ENCODE measurements around the gene BRIP1.
A peak's percentile ranks its signal among the peaks of the same experiment; 100 is the strongest.
"Not testable (repeated sequence)": the region's sequence is repeated elsewhere in the genome, so short reads cannot be mapped to it uniquely, and the experiment has no call there.

BRIP1 gene

GRCh38 chr17:61862975-61863800 lies at the start of gene BRIP1:
TSS of gene BRIP1 (minus strand) at chr17:61863528. CDS start at chr17:61861539, 1,989 bp downstream.
- DNase-seq, result peak; percentile 95

- no peak for DNase-seq
Observed at GRCh38 chr17:61908292-61909037, 45.1 kb upstream of the BRIP1 start.

DNA sequence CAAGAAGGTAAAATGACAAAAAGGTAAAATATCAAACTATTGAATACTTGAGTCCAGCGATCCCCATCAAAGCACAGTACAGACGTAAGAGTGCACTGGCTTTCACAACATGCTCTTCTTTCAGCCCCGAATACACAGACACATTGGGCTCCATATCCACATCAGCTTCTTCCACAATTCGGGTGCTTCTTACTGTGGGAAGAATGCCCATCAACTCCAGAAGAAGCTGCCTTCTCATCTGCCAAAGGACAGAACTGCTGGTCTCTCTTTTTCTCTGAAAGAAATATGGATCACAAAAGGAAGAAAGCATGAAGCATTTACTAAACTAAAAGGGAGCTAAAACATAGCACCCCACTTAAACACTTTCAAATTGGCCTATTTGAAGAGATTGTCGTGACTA lies 44.0 kb upstream of the BRIP1 start:
- DNase-seq, result no peak

DNA sequence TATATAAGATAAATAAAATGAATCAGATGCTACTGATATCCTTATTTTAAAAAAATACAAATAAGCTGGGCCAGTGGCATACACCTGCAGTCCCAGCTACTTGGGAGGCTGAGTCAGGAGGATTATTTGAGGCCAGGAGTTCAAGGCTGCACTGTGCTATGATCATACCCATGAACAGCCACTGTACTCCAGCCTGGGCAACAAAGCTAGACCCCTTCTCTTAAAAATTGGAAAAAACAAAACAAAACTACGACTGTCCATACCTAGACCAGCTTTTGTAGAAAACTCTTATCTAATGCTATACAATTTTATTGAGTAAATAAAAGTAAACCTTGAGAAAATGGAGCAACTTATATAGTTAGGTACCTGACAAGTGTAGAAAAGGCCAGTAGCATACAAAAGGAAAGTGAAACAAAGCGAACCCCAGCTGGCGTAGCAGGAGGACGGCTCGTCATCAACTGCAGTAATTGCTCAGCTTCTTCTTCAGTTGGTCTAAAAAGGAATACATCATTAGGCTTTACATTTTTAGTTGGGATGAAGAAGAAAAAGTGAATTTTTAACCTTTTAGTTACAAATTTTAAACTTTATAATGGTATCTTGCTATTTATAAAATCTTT lies 40.9 kb upstream of the BRIP1 start:
- DNase-seq, result no peak

GRCh38 chr17:61903251-61903650 lies 39.9 kb upstream of the BRIP1 start:
- no peak for DNase-seq

GRCh38 chr17:61897548-61898180 lies 34.3 kb upstream of the BRIP1 start:
- no peak for DNase-seq

DNA sequence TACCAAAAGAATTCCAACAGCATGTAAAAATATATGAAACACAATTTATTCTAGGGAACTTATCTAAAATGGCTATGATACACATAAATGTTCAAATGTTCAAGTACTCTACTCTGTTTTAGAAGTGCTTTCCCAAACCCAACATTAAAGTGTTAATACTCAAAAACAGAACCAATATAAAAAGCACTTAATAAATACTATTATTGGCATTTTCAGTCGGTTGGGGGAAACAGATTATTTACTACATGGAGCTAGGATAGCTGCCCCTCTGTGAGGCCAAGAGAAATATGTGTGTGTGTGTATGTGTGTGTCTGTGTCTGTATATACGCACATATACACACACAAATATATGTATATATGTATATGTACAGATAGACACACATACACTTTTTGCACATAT lies 32.1 kb upstream of the BRIP1 start:
- no peak for DNase-seq

GRCh38 chr17:61894310-61894709 lies 31.0 kb upstream of the BRIP1 start:
- not testable (repeated sequence) for DNase-seq

DNA sequence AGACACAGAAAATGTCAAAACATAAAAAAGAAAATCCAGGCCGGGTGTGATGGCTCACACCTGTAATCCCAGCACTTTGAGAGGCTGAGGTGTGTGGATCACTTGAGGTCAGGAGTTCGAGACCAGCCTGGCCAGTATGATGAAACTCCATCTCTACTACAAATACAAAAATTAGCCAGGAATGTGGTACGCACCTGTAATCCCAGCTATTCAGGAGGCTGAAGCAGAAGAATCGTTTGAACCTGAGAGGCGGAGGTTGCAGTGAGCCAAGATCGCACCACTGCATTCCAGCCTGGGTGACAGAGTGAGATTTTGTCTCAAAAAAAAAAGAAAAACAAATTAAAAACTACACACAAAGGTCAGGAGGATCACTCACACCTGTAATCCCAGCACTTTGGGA lies 24.4 kb upstream of the BRIP1 start:
- not testable (repeated sequence) for DNase-seq

DNA sequence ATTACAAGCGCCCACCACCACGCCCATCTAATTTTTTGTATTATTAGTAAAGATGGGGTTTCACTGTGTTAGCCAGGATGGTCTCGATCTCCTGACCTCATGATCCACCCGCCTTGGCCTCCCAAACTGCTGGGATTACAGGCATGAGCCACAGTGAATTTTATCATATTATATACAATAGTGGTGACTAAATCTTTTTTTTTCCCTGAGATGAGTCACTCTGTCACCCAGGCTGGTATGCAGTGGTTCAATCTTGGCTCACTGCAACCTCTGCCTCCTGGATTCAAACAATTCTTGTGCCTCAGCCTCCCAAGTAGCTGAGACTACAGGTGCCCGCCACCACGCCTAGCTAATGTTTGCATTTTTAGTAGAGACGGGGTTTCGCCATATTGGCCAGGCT lies 22.5 kb upstream of the BRIP1 start:
- peak; percentile 29 for DNase-seq

- no peak for DNase-seq
Observed at GRCh38 chr17:61884864-61885263, 21.5 kb upstream of the BRIP1 start.

DNA sequence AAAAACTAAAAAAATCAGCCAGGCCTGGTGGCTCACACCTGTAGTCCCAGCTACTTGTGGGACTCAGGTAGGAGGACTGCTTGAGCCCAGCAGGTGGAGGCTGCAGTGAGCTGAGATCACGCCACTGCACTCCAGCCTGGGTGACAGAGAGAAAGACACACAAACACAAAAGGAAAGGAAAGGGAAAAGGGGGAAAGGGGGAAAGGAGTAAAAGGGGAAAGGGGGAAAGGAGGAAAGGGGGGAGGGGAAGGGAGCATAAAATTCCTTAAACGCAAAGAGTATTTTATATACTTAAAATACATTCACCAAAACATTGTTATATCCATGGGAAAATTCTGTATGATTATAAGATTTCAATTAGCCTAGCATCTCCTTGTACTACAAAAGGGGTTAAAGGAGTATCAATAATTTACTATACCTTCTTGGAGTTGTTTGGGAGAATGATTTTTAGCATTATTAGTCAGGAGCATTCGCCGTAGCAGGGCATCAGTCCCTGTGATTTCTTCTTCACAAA lies 17.3 kb upstream of the BRIP1 start:
- DNase-seq, result no peak

GRCh38 chr17:61878984-61879612 lies 15.8 kb upstream of the BRIP1 start:
- DNase-seq, result no peak

GRCh38 chr17:61878520-61878919 lies 15.2 kb upstream of the BRIP1 start:
- DNase-seq, result no peak

DNA sequence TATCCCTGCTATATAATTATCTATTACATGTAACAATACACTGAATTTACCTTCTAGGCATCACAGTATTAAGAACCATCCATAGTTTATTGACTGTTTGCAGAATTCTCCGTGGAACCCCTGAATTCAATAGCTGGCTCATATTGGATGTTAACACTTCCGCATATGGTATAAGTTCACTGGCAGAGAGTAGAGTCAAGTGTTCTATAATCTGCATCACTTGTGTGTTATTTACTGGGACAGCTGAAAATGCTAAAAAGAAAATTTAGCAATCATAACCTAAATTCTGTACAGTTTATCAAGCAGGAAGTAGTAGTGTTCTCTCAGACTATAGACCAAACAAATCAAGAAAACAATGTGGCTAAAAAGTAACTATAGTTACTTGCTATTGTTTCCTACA lies 14.5 kb upstream of the BRIP1 start:
- DNase-seq, result no peak

GRCh38 chr17:61875804-61876203 lies 12.5 kb upstream of the BRIP1 start:
- DNase-seq, result no peak

GRCh38 chr17:61875285-61875684 lies 12.0 kb upstream of the BRIP1 start:
- no peak for DNase-seq

DNA sequence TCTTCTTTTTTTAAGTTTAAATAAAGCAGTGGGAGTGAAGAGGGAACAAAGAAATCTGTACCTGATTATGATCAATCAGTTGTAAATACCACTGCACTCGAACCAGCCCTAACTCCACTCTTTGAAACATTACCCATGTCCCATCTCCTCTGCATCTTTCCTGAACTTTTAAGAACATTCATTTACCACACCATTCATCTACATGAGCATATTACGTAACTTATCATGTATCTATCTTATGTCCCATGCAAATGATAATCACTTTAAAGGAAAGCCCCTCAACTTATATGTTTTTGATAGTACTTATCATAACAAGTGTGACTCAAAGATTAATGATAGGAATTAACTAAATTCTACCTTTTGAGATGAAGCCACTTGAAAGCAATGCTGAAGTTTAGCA lies 10.7 kb upstream of the BRIP1 start:
- no peak for DNase-seq

GRCh38 chr17:61872099-61872498 lies 8.8 kb upstream of the BRIP1 start:
- no peak for DNase-seq

DNA sequence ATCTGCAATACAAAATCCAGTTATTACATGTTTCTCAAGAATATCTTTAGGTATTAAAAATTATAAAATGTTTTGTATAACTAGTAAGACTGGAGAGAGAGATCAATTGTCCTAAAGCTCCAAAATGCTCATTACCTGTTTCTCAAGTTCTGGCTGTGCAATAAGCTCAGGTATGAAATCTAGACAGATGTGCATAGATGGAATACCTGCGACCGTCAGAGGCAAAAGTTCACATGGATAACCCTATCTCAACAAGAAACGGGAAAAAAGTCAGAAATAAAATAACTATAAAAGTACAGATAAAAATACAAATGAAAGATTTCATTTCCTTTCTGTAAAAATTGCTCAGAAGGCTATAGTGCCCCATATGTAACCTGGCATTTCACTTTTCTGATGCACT lies 5.8 kb upstream of the BRIP1 start:
- no peak for DNase-seq

GRCh38 chr17:61868074-61868473 lies 4.7 kb upstream of the BRIP1 start:
- DNase-seq, result no peak

- no peak for DNase-seq
Observed at GRCh38 chr17:61867033-61867432, 3.7 kb upstream of the BRIP1 start.

DNA sequence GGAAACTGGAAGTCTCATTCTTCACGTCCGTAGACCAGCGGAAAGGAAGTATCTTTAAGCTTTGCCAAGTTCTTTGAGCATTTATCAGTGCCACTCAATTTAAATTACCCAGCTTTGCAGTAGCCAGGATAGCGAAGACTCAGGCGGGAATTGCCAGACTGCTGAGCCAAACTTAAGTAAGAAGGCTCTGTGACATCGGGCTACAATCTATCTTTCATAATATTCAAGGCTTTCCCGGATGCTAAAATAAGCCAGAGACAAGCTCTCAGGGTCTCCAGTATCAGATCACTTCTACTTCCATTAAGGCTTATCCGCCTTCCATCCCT lies 436 bp upstream of the BRIP1 start:
- DNase-seq, result no peak
